Activated T-cell treated with anti-CD3 and anti-CD28 coated beads, Interleukin-2, amount 50 U/mL, for 72 hours (primary cell): ENCODE data around the gene ERGIC1. TPM values are rescaled to one million over a fixed set of nuclear protein-coding genes. Genes with fewer than 3 reads are reported as not detected.
"Not testable (repeated sequence)": the region's sequence is repeated elsewhere in the genome, so short reads cannot be mapped to it uniquely, and the experiment has no call there.

Experiments used
- ATAC-seq, 2 donors: fragments of 150-1000 bp; cut with Tn5 transposase; replicated peaks in 1 of 2; 2 replicates each; pipeline ENCODE4 v1.10.0; 2021; ENCODE audit warnings: moderate library complexity in 2 of 2, mild to moderate bottlenecking in 1 of 2
- DNase-seq, 2 donors: peaks; one replicate each; pipeline ENCODE4 v3.0.0; 2021 to 2022; ENCODE audit warnings: mixed read lengths in 1 of 2
- H3K27ac Mint-ChIP-seq: one replicate; pipeline ENCODE4 v1.8.0; 2022; ENCODE audit warnings: mild to moderate bottlenecking, moderate library complexity, mixed read lengths
- H3K27me3 Mint-ChIP-seq: one replicate; pipeline ENCODE4 v1.8.0; 2022; ENCODE audit warnings: low read depth, mixed read lengths
- H3K36me3 Mint-ChIP-seq, 2 donors: one replicate each; pipeline ENCODE4 v1.8.0; 2022; ENCODE audit warnings: mixed read lengths in 2 of 2, mild to moderate bottlenecking in 1 of 2; ENCODE audit not compliant: insufficient read depth in 2 of 2
- H3K4me1 Mint-ChIP-seq: one replicate; pipeline ENCODE4 v1.8.0; 2022; ENCODE audit warnings: low read depth, mixed read lengths
- H3K4me3 Mint-ChIP-seq, 2 donors: one replicate each; pipeline ENCODE4 v1.8.0; 2022; ENCODE audit warnings: mild to moderate bottlenecking in 2 of 2, mixed read lengths in 2 of 2, moderate library complexity in 2 of 2
- H3K9me3 Mint-ChIP-seq, 2 donors: one replicate each; pipeline ENCODE4 v1.8.0; 2022; ENCODE audit warnings: mixed read lengths in 2 of 2
- total RNA-seq, 2 donors: library from RNA; stranded (reverse); gene quantifications; one replicate each; pipeline ENCODE4 v1.2.3, GENCODE V29; 2022

The ERGIC1 gene
- total RNA-seq, 2 donors from 2014 or later = 66.3 to 69.3 TPM

- H3K9me3 Mint-ChIP-seq = no peaks in the 10 kb centered on the region
- ATAC-seq (no peak), DNase-seq (no peak)
- no peaks in the 10 kb centered on the region for H3K27me3 Mint-ChIP-seq
- H3K4me3 Mint-ChIP-seq = no peak overlapping the region
- peaks cover 22% of the 10 kb centered on the region for H3K4me1 Mint-ChIP-seq
- H3K36me3 Mint-ChIP-seq = peaks cover 0 to 2% of the 10 kb centered on the region in 2 donors
- H3K27ac Mint-ChIP-seq = no peak overlapping the region
These were observed 25.9 kb downstream of the ERGIC1 start for GRCh38 chr5:172859966-172860365.

GRCh38 chr5:172860520-172861443 is 26.7 kb downstream of the ERGIC1 start:
- peaks cover 0 to 2% of the 10 kb centered on the region in 2 donors for H3K36me3 Mint-ChIP-seq
- H3K27ac Mint-ChIP-seq = no peak overlapping the region
- no peak for ATAC-seq
- no peak overlapping the region for H3K4me3 Mint-ChIP-seq
- peaks cover 21% of the 10 kb centered on the region for H3K4me1 Mint-ChIP-seq
- no peak for DNase-seq
- no peaks in the 10 kb centered on the region for H3K9me3 Mint-ChIP-seq
- H3K27me3 Mint-ChIP-seq = no peaks in the 10 kb centered on the region

- H3K4me3 Mint-ChIP-seq = no peak overlapping the region
- peaks cover 21% of the 10 kb centered on the region for H3K4me1 Mint-ChIP-seq
- no peaks in the 10 kb centered on the region for H3K36me3 Mint-ChIP-seq
- peak overlapping the region; percentile 5 for H3K27ac Mint-ChIP-seq
- no peaks in the 10 kb centered on the region for H3K9me3 Mint-ChIP-seq
- DNase-seq (no peak), ATAC-seq (no peak)
- no peaks in the 10 kb centered on the region for H3K27me3 Mint-ChIP-seq
These were observed 27.4 kb downstream of the ERGIC1 start for GRCh38 chr5:172861461-172861860.

DNA sequence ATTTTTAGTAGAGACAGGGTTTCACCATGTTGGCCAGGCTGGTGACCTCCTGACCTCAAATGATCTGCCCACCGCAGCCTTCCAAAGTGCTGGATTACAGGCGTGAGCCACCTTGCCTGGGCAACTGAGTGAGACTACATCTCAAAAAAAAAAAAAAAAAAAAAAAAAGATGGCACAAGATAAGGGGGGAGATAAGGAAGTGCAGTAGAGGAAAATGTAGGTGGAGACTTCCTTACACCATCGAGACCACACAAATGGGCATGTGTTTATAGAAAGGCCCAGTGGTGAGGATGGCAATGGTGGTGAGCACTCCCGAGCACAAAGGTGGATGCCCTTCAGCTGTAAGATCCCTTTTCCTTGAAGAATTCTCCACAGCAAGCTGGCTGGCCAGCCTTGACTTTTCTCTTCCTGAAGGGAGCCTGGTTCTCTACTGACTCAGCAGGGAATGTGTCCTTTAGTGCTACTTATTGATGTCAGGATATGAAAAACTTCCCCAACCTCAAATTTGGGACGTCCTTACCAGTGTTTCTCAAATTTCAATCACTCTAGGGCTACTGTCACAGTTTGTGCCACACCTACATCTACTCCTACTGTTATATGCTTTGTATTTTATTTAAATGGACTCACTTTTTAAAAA is 28.2 kb downstream of the ERGIC1 start:
- H3K36me3 Mint-ChIP-seq = no peaks in the 10 kb centered on the region
- H3K27me3 Mint-ChIP-seq = no peaks in the 10 kb centered on the region
- H3K9me3 Mint-ChIP-seq = no peaks in the 10 kb centered on the region
- no peak for ATAC-seq
- no peak overlapping the region for H3K27ac Mint-ChIP-seq
- H3K4me3 Mint-ChIP-seq = no peak overlapping the region
- no peak for DNase-seq
- peaks cover 21% of the 10 kb centered on the region for H3K4me1 Mint-ChIP-seq

DNA sequence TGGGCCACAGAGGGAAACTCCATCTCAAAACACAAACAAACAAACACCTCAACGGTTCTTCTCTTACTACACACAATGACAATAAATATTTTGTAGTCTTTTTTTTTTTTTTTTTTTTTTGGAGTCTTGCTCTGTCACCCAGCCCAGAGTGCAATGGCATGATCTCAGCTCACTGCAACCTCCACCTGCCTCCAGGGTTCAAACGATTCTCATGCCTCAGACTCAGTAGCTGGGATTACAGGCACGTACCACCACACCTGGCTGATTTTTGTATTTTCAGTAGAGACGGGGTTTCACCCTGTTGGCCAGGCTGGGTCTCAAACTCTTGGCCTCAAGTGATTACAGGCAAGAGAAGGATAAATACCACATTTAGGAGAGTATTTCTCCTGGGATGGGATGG is 30.1 kb downstream of the ERGIC1 start:
- not testable (repeated sequence) for H3K36me3 Mint-ChIP-seq, H3K27me3 Mint-ChIP-seq, H3K4me3 Mint-ChIP-seq, H3K9me3 Mint-ChIP-seq, H3K27ac Mint-ChIP-seq, ATAC-seq, DNase-seq
- H3K4me1 Mint-ChIP-seq = peaks cover 36% of the 10 kb centered on the region

GRCh38 chr5:172864747-172865146 is 30.7 kb downstream of the ERGIC1 start:
- no peak overlapping the region for H3K27ac Mint-ChIP-seq
- DNase-seq (no peak), ATAC-seq (no peak)
- H3K9me3 Mint-ChIP-seq = no peaks in the 10 kb centered on the region
- no peaks in the 10 kb centered on the region for H3K27me3 Mint-ChIP-seq
- H3K4me1 Mint-ChIP-seq = peaks cover 42% of the 10 kb centered on the region
- H3K36me3 Mint-ChIP-seq = no peaks in the 10 kb centered on the region
- H3K4me3 Mint-ChIP-seq = no peak overlapping the region

GRCh38 chr5:172866378-172866777 is 32.3 kb downstream of the ERGIC1 start:
- H3K27ac Mint-ChIP-seq = no peak overlapping the region
- no peak overlapping the region for H3K4me3 Mint-ChIP-seq
- no peaks in the 10 kb centered on the region for H3K27me3 Mint-ChIP-seq
- no peaks in the 10 kb centered on the region for H3K36me3 Mint-ChIP-seq
- no peak for ATAC-seq
- no peak for DNase-seq
- peaks cover 28% of the 10 kb centered on the region for H3K4me1 Mint-ChIP-seq
- H3K9me3 Mint-ChIP-seq = no peaks in the 10 kb centered on the region

GRCh38 chr5:172866802-172867748 is 33.0 kb downstream of the ERGIC1 start:
- Mint-ChIP-seq H3K36me3 (no peaks in the 10 kb centered on the region), H3K9me3 (no peaks in the 10 kb centered on the region), H3K4me1 (peaks cover 24% of the 10 kb centered on the region), H3K27me3 (no peaks in the 10 kb centered on the region), H3K4me3 (no peak overlapping the region), H3K27ac (no peak overlapping the region)
- DNase-seq = no peak
- ATAC-seq = no peak

- Mint-ChIP-seq H3K27ac (no peak overlapping the region), H3K27me3 (no peaks in the 10 kb centered on the region), H3K4me3 (no peak overlapping the region), H3K36me3 (no peaks in the 10 kb centered on the region), H3K9me3 (no peaks in the 10 kb centered on the region), H3K4me1 (peaks cover 21% of the 10 kb centered on the region)
- no peak for DNase-seq
- no peak for ATAC-seq
These were observed 33.8 kb downstream of the ERGIC1 start for GRCh38 chr5:172867761-172868435.

GRCh38 chr5:172868436-172868923 is 34.4 kb downstream of the ERGIC1 start:
- Mint-ChIP-seq H3K36me3 (no peaks in the 10 kb centered on the region), H3K4me1 (peaks cover 21% of the 10 kb centered on the region), H3K9me3 (no peaks in the 10 kb centered on the region), H3K4me3 (no peak overlapping the region), H3K27ac (no peak overlapping the region), H3K27me3 (no peaks in the 10 kb centered on the region)
- DNase-seq = no peak
- no peak for ATAC-seq

GRCh38 chr5:172868924-172869591 is 35.0 kb downstream of the ERGIC1 start:
- H3K4me1 Mint-ChIP-seq = peaks cover 21% of the 10 kb centered on the region
- H3K4me3 Mint-ChIP-seq = no peak overlapping the region
- no peaks in the 10 kb centered on the region for H3K36me3 Mint-ChIP-seq
- DNase-seq (no peak), ATAC-seq (peak in 1 of 2 donors; percentile 38)
- no peak overlapping the region for H3K27ac Mint-ChIP-seq
- H3K9me3 Mint-ChIP-seq = no peaks in the 10 kb centered on the region
- H3K27me3 Mint-ChIP-seq = no peaks in the 10 kb centered on the region

- no peak overlapping the region for H3K27ac Mint-ChIP-seq
- DNase-seq (no peak), ATAC-seq (no peak)
- no peaks in the 10 kb centered on the region for H3K9me3 Mint-ChIP-seq
- H3K4me1 Mint-ChIP-seq = peaks cover 21% of the 10 kb centered on the region
- no peak overlapping the region for H3K4me3 Mint-ChIP-seq
- no peaks in the 10 kb centered on the region for H3K27me3 Mint-ChIP-seq
- no peaks in the 10 kb centered on the region for H3K36me3 Mint-ChIP-seq
These were observed 35.6 kb downstream of the ERGIC1 start for GRCh38 chr5:172869691-172870090.
